Caco-2 (cell line): ENCODE measurements around the gene PRDX2. TPM values are rescaled to one million over a fixed set of nuclear protein-coding genes. Genes with fewer than 3 reads are reported as not detected.

Experiments
- BruUV-seq: library from RNA; stranded (reverse); fragments of 400-500 nt; replicated peaks from 2 replicates; lab custom pipeline; 2021; lab: Mats Ljungman, UMichigan
- CTCF ChIA-PET: fragments of 300-600 bp; sonication (Branson Sonifier 250); formaldehyde crosslinking; loops from one replicate; lab custom pipeline; 2022; ENCODE audit warnings: antibody characterized with exemption; lab: Charles Lee
- POLR2A ChIA-PET: fragments of 300-600 bp; sonication (Branson Sonifier 250); formaldehyde crosslinking; loops from one replicate; lab custom pipeline; 2022; ENCODE audit warnings: antibody characterized with exemption; lab: Charles Lee
- DNase-seq, 2 experiments: peaks; one replicate each; pipeline versions ENCODE4 v3.0.0 to v3.0.0-alpha.2; 2020 to 2022
- H3K27me3 ChIP-seq: replicated peaks from 2 replicates; pipeline ENCODE4 v1.6.0; 2011; ENCODE audit warnings: low read length; ENCODE audit not compliant: control insufficient read depth, insufficient read depth
- H3K36me3 ChIP-seq: 2 replicates; pipeline ENCODE4 v1.5.1; 2011; ENCODE audit warnings: low read length; ENCODE audit not compliant: control insufficient read depth, insufficient read depth
- H3K4me1 ChIP-seq: fragments of 250-450 bp; sonication (Bioruptor Pico); 2 replicates; pipeline ENCODE4 v1.5.1; 2020; ENCODE audit warnings: mild to moderate bottlenecking
- H3K4me3 ChIP-seq: 2 replicates; pipeline ENCODE4 v1.5.1; 2011; ENCODE audit warnings: low read depth, mild to moderate bottlenecking, control low read depth, low read length
- H3K9me3 ChIP-seq: fragments of 250-450 bp; sonication (Bioruptor Pico); 2 replicates; pipeline ENCODE4 v1.5.1; 2020; ENCODE audit warnings: mild to moderate bottlenecking, moderate library complexity
- H3K27ac Mint-ChIP-seq: one replicate; pipeline ENCODE4 v1.8.0; 2022; ENCODE audit warnings: mixed read lengths; ENCODE audit not compliant: unreplicated experiment
- H3K27me3 Mint-ChIP-seq: one replicate; pipeline ENCODE4 v1.8.0; 2022; ENCODE audit warnings: mixed read lengths; ENCODE audit not compliant: insufficient read depth, unreplicated experiment
- H3K36me3 Mint-ChIP-seq: one replicate; pipeline ENCODE4 v1.8.0; 2022; ENCODE audit warnings: mild to moderate bottlenecking, mixed read lengths; ENCODE audit not compliant: insufficient read depth, unreplicated experiment
- H3K4me1 Mint-ChIP-seq: one replicate; pipeline ENCODE4 v1.8.0; 2022; ENCODE audit warnings: low read depth, mixed read lengths; ENCODE audit not compliant: unreplicated experiment
- H3K4me3 Mint-ChIP-seq: one replicate; pipeline ENCODE4 v1.8.0; 2022; ENCODE audit warnings: mild to moderate bottlenecking, moderate library complexity, mixed read lengths; ENCODE audit not compliant: unreplicated experiment
- H3K9me3 Mint-ChIP-seq: one replicate; pipeline ENCODE4 v1.8.0; 2022; ENCODE audit warnings: mixed read lengths; ENCODE audit not compliant: unreplicated experiment
- CTCF ChIP-seq, 2 experiments: fragments of 200-600 bp in 1 of 2; IDR thresholded peaks; 1 replicate in 1 of 2; 2 replicates in 1 of 2; pipeline versions ENCODE4 v1.5.1 to v1.8.0; 2011 to 2022; ENCODE audit warnings: antibody characterized with exemption in 1 of 2, control low read depth in 1 of 2, inconsistent platforms in 1 of 2, low read depth in 1 of 2, low read length in 1 of 2, mild to moderate bottlenecking in 1 of 2, moderate library complexity in 1 of 2; ENCODE audit not compliant: insufficient read depth in 1 of 2, severe bottlenecking in 1 of 2, unreplicated experiment in 1 of 2
- intact Hi-C: fragments of 100-400 bp; cut with micrococcal nuclease; formaldehyde crosslinking; loops from one replicate; pipeline ENCODE4 v1.10.0; 2022; ENCODE audit not compliant: unreplicated experiment
- total RNA-seq: library from RNA; stranded (reverse); gene quantifications from 2 replicates; pipeline ENCODE4 v1.2.3, GENCODE V29; 2022

PRDX2 gene
- total RNA-seq, 1 experiment from 2014 or later = 265 TPM

DNA sequence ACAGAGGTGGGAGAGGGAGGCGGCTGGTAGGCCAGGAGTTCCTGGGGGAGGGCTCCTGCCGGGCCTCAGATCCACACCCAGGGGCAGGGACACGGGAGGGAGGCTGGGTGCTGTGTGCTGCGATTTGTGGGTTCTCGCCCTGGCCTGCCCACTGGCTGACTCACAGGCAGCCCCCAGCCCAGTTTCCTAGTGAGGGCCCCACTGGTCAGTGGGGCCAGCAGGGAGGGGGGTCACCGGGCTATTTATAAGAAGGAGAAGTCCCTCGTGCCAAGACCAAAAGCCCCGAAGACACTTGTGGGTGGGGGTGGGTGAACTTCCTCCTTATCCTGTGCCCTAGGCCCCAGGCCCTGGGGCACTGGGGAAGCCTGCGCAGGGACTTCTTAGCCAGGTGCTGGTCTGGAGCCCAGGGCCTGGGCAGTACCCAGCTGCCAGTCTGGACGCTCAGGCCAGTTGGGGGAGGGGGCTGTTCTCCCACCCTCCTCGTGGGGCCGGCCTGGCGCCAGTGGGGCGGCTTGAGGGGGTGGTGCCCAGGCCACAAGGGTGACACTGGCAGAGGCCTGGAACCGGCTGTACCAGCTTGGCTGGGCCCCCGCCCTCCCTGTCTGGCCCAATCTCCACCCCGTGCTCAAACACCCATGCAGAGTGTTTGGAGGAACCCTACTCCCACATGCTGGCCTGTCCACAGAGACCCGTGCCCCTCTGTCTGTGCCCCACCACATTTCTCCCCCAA lies 15.3 kb downstream of the PRDX2 start:
- no peak for DNase-seq
- no peak for TF ChIP-seq CTCF (IDR thresholded peaks at IDR 0.05; ENCODE audit: insufficient read depth in 1 of 2, low read depth in 1 of 2, low read length in 1 of 2, severe bottlenecking in 1 of 2, unreplicated experiment in 1 of 2)
- intact Hi-C loops = no loop called here
- no peaks in the 10 kb centered on the region for H3K27me3 ChIP-seq
- peaks cover 49% of the 10 kb centered on the region for H3K4me1 ChIP-seq
- no peaks in the 10 kb centered on the region for H3K36me3 ChIP-seq
- CTCF ChIA-PET = interaction anchor here (1.3 kb wide), 1 partner anchor 10 kb away, joined by 3 read pairs; no protein-coding TSS in a partner anchor
- Mint-ChIP-seq H3K9me3 (no peaks in the 10 kb centered on the region), H3K27ac (no peak overlapping the region), H3K27me3 (no peaks in the 10 kb centered on the region), H3K4me3 (no peak overlapping the region), H3K36me3 (peaks cover 10% of the 10 kb centered on the region), H3K4me1 (peaks cover 21% of the 10 kb centered on the region)
- H3K4me3 ChIP-seq = no peak overlapping the region
- POLR2A ChIA-PET = no interaction called here
- no peaks in the 10 kb centered on the region for H3K9me3 ChIP-seq
- BruUV-seq = no TSS peak

- H3K9me3 Mint-ChIP-seq = no peaks in the 10 kb centered on the region
- ChIA-PET POLR2A (no interaction called here), CTCF (interaction anchor here (0.6 to 1.3 kb wide), 2 partner anchors 10 kb away, joined by 3 to 5 read pairs; no protein-coding TSS in a partner anchor)
- H3K36me3 ChIP-seq = no peaks in the 10 kb centered on the region
- no peaks in the 10 kb centered on the region for H3K27me3 ChIP-seq
- TF ChIP-seq CTCF (IDR thresholded peaks at IDR 0.05; ENCODE audit: insufficient read depth in 1 of 2, low read depth in 1 of 2, low read length in 1 of 2, severe bottlenecking in 1 of 2, unreplicated experiment in 1 of 2) = no peak
- peaks cover 15% of the 10 kb centered on the region for H3K4me1 Mint-ChIP-seq
- no peaks in the 10 kb centered on the region for H3K9me3 ChIP-seq
- H3K4me1 ChIP-seq = peaks cover 44% of the 10 kb centered on the region
- no peak overlapping the region for H3K4me3 ChIP-seq
- intact Hi-C loops = no loop called here
- H3K27ac Mint-ChIP-seq = no peak overlapping the region
- no peak overlapping the region for H3K4me3 Mint-ChIP-seq
- BruUV-seq = no TSS peak
- H3K36me3 Mint-ChIP-seq = peaks cover 6% of the 10 kb centered on the region
- no peak for DNase-seq
- no peaks in the 10 kb centered on the region for H3K27me3 Mint-ChIP-seq
Measured at GRCh38 chr19:12785431-12786031, 16.1 kb downstream of the PRDX2 start.

GRCh38 chr19:12784871-12785430 lies 16.6 kb downstream of the PRDX2 start:
- Histone ChIP-seq H3K4me1 (peaks cover 43% of the 10 kb centered on the region), H3K27me3 (no peaks in the 10 kb centered on the region), H3K9me3 (no peaks in the 10 kb centered on the region), H3K36me3 (no peaks in the 10 kb centered on the region), H3K4me3 (no peak overlapping the region)
- no TSS peak for BruUV-seq
- ChIA-PET POLR2A (no interaction called here), CTCF (interaction anchor here (0.6 to 1.3 kb wide), 2 partner anchors 9 to 11 kb away, joined by 3 to 5 read pairs; no protein-coding TSS in a partner anchor)
- Mint-ChIP-seq H3K4me3 (no peak overlapping the region), H3K4me1 (peaks cover 11% of the 10 kb centered on the region), H3K27me3 (no peaks in the 10 kb centered on the region), H3K9me3 (no peaks in the 10 kb centered on the region), H3K36me3 (peaks cover under 1% of the 10 kb centered on the region), H3K27ac (no peak overlapping the region)
- DNase-seq = no peak
- TF ChIP-seq CTCF (IDR thresholded peaks at IDR 0.05; ENCODE audit: insufficient read depth in 1 of 2, low read depth in 1 of 2, low read length in 1 of 2, severe bottlenecking in 1 of 2, unreplicated experiment in 1 of 2) = no peak
- intact Hi-C loops = no loop called here
